ENCODE results near the gene GAN. TPM values are rescaled to one million over a fixed set of nuclear protein-coding genes. Genes with fewer than 3 reads are reported as not detected.

Gene GAN
- 5.0 and 5.5 TPM in 2 replicates for total RNA-seq (2014; rRNA removed; shearing (Covaris generic))
- polyA plus RNA-seq (2015; cell fraction: cytosol; rRNA removed), result 2.3 and 3.0 TPM in 2 replicates
- polyA plus RNA-seq (2015; cell fraction: nucleus; rRNA removed), result 5.4 and 5.6 TPM in 2 replicates

GRCh38 chr16:81314603-81315270 is at the start of gene GAN:
Gene GAN, plus strand, starts transcription at chr16:81314962. Its CDS starts 152 bp downstream, at chr16:81315114.
- DNase-seq (ENCODE audit: low read depth), result peak; percentile 96

- no peak for DNase-seq (ENCODE audit: low read depth)
These were observed 49.7 kb upstream of the GAN start for GRCh38 chr16:81265052-81265451.

GRCh38 chr16:81265658-81266451 is 48.9 kb upstream of the GAN start:
- no peak for DNase-seq (ENCODE audit: low read depth)

- peak; percentile 49 for DNase-seq (ENCODE audit: low read depth)
These were observed 48.1 kb upstream of the GAN start for GRCh38 chr16:81266680-81267095.

- no peak for DNase-seq (ENCODE audit: low read depth)
These were observed 46.3 kb upstream of the GAN start for GRCh38 chr16:81268509-81268908.

- no peak for DNase-seq (ENCODE audit: low read depth)
These were observed 41.4 kb upstream of the GAN start for GRCh38 chr16:81273223-81273950.

- no peak for DNase-seq (ENCODE audit: low read depth)
These were observed 39.7 kb upstream of the GAN start for GRCh38 chr16:81275064-81275532.

GRCh38 chr16:81275795-81276194 is 39.0 kb upstream of the GAN start:
- no peak for DNase-seq (ENCODE audit: low read depth)

GRCh38 chr16:81276323-81276722 is 38.4 kb upstream of the GAN start:
- DNase-seq (ENCODE audit: low read depth), result no peak

- no peak for DNase-seq (ENCODE audit: low read depth)
These were observed 37.2 kb upstream of the GAN start for GRCh38 chr16:81277541-81278080.

GRCh38 chr16:81278526-81278925 is 36.2 kb upstream of the GAN start:
- DNase-seq (ENCODE audit: low read depth), result no peak

- peak; percentile 31 for DNase-seq (ENCODE audit: low read depth)
These were observed 35.4 kb upstream of the GAN start for GRCh38 chr16:81279392-81279791.

GRCh38 chr16:81280393-81280792 is 34.4 kb upstream of the GAN start:
- peak; percentile 45 for DNase-seq (ENCODE audit: low read depth)

GRCh38 chr16:81283044-81283443 is 31.7 kb upstream of the GAN start:
- DNase-seq (ENCODE audit: low read depth), result peak; percentile 28

GRCh38 chr16:81284995-81285600 is 29.7 kb upstream of the GAN start:
- no peak for DNase-seq (ENCODE audit: low read depth)

- no peak for DNase-seq (ENCODE audit: low read depth)
These were observed 28.6 kb upstream of the GAN start for GRCh38 chr16:81286190-81286589.

- no peak for DNase-seq (ENCODE audit: low read depth)
These were observed 23.6 kb upstream of the GAN start for GRCh38 chr16:81291117-81291516.

GRCh38 chr16:81292936-81293335 is 21.8 kb upstream of the GAN start:
- no peak for DNase-seq (ENCODE audit: low read depth)

- DNase-seq (ENCODE audit: low read depth), result no peak
These were observed 20.6 kb upstream of the GAN start for GRCh38 chr16:81293909-81294802.

GRCh38 chr16:81296631-81297030 is 18.1 kb upstream of the GAN start:
- no peak for DNase-seq (ENCODE audit: low read depth)
